Measurements from ENCODE around the gene WDR64. TPM values are rescaled to one million over a fixed set of nuclear protein-coding genes. Genes with fewer than 3 reads are reported as not detected.

Gene WDR64
- polyA plus RNA-seq, 1 donor (not counting 4 experiments of a cell fraction or from before 2014, with no cell fraction given): not detected

DNA sequence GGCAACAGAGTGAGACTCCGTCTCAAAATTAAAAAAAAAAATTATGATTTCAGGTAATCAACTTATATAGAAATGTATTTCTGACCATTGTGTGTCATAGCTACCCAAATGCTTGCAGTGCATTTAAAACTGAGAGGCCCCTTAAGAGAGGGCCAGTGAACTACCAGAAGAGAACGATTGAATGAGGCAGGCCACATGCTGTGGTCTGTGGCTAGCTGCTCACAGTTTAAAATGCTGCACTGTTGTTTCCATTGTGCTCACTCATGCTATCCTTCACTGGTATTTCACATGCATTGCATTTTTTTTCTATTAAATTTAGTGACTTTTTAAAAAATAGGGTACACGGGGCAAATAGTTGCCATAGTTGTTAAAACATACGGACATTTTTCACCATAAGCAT lies 37.9 kb upstream of the WDR64 start:
- Histone ChIP-seq H3K4me1 (ENCODE audit: control insufficient read depth, extremely low read depth, insufficient read depth, low read length) (peaks cover 36% of the 10 kb centered on the region), H3K36me3 (ENCODE audit: control insufficient read depth in 2 of 2, extremely low read depth in 1 of 2, insufficient read depth in 2 of 2, low read length in 2 of 2) (no peaks in the 10 kb centered on the region), H3K27ac (ENCODE audit: control insufficient read depth, insufficient read depth, low read length) (no peak overlapping the region), H3K79me2 (ENCODE audit: control insufficient read depth, insufficient read depth, low read length) (no peaks in the 10 kb centered on the region), H3K9me1 (ENCODE audit: control insufficient read depth, extremely low read depth, insufficient read depth, low read length) (no peaks in the 10 kb centered on the region), H2AFZ (ENCODE audit: control insufficient read depth, low read length) (no peak overlapping the region), H3K9me3 (ENCODE audit: control insufficient read depth, low read depth, low read length) (no peaks in the 10 kb centered on the region), H3K27me3 (ENCODE audit: control insufficient read depth, extremely low read depth, insufficient read depth, low read length) (no peaks in the 10 kb centered on the region), H4K20me1 (ENCODE audit: control insufficient read depth, extremely low read depth, insufficient read depth, low read length) (no peaks in the 10 kb centered on the region), H3K4me2 (ENCODE audit: control insufficient read depth, extremely low read depth, insufficient read depth, low read depth, low read length) (no peak overlapping the region), H3K4me3 (ENCODE audit: control insufficient read depth in 2 of 3, extremely low read depth in 1 of 3, insufficient read depth in 2 of 3, low read depth in 1 of 3, low read length in 3 of 3) (no peak overlapping the region), H3K9ac (ENCODE audit: control insufficient read depth, extremely low read depth, insufficient read depth, low read length) (no peak overlapping the region)
- no peak for TF ChIP-seq EZH2 (IDR thresholded peaks at IDR 0.05; ENCODE audit: low read length)
- TF ChIP-seq CTCF (optimal IDR thresholded peaks at IDR 0.05 in 1 of 3, IDR thresholded peaks at IDR 0.05 in 1 of 3, conservative IDR thresholded peaks at IDR 0.05 in 1 of 3; ENCODE audit: extremely low read depth in 1 of 3, insufficient read depth in 2 of 3, low read length in 3 of 3): no peak
- no peak for FAIRE-seq
- dilution Hi-C loops (cut with MboI; ENCODE audit: extremely low pct_ligation_motif_present, low sequenced_read_pairs): loop anchor here (25.0 kb wide), 1 partner anchor 223 kb away; the partner anchor contains the start of gene EXO1
- no peak for DNase-seq (ENCODE audit: low read depth, low spot score)

- Histone ChIP-seq H4K20me1 (ENCODE audit: control insufficient read depth, extremely low read depth, insufficient read depth, low read length) (no peaks in the 10 kb centered on the region), H3K4me1 (ENCODE audit: control insufficient read depth, extremely low read depth, insufficient read depth, low read length) (peaks cover 32% of the 10 kb centered on the region), H2AFZ (ENCODE audit: control insufficient read depth, low read length) (no peak overlapping the region), H3K36me3 (ENCODE audit: control insufficient read depth in 2 of 2, extremely low read depth in 1 of 2, insufficient read depth in 2 of 2, low read length in 2 of 2) (no peaks in the 10 kb centered on the region), H3K4me2 (ENCODE audit: control insufficient read depth, extremely low read depth, insufficient read depth, low read depth, low read length) (no peak overlapping the region), H3K27me3 (ENCODE audit: control insufficient read depth, extremely low read depth, insufficient read depth, low read length) (no peaks in the 10 kb centered on the region), H3K27ac (ENCODE audit: control insufficient read depth, insufficient read depth, low read length) (no peak overlapping the region), H3K9ac (ENCODE audit: control insufficient read depth, extremely low read depth, insufficient read depth, low read length) (no peak overlapping the region), H3K9me3 (ENCODE audit: control insufficient read depth, low read depth, low read length) (no peaks in the 10 kb centered on the region), H3K4me3 (ENCODE audit: control insufficient read depth in 2 of 3, extremely low read depth in 1 of 3, insufficient read depth in 2 of 3, low read depth in 1 of 3, low read length in 3 of 3) (no peak overlapping the region), H3K79me2 (ENCODE audit: control insufficient read depth, insufficient read depth, low read length) (no peaks in the 10 kb centered on the region), H3K9me1 (ENCODE audit: control insufficient read depth, extremely low read depth, insufficient read depth, low read length) (no peaks in the 10 kb centered on the region)
- no peak for FAIRE-seq
- DNase-seq (ENCODE audit: low read depth, low spot score): no peak
- TF ChIP-seq CTCF (optimal IDR thresholded peaks at IDR 0.05 in 1 of 3, IDR thresholded peaks at IDR 0.05 in 1 of 3, conservative IDR thresholded peaks at IDR 0.05 in 1 of 3; ENCODE audit: extremely low read depth in 1 of 3, insufficient read depth in 2 of 3, low read length in 3 of 3): no peak
- TF ChIP-seq EZH2 (IDR thresholded peaks at IDR 0.05; ENCODE audit: low read length): no peak
- dilution Hi-C loops (cut with MboI; ENCODE audit: extremely low pct_ligation_motif_present, low sequenced_read_pairs): loop anchor here (25.0 kb wide), 1 partner anchor 223 kb away; the partner anchor contains the start of gene EXO1
Measured at GRCh38 chr1:241614572-241614971, 37.5 kb upstream of the WDR64 start.
